ENCODE data around the gene UGT1A6. TPM values are rescaled to one million over a fixed set of nuclear protein-coding genes. Genes with fewer than 3 reads are reported as not detected.

Gene UGT1A6
- total and polyA plus RNA-seq, 10 donors = not detected

DNA sequence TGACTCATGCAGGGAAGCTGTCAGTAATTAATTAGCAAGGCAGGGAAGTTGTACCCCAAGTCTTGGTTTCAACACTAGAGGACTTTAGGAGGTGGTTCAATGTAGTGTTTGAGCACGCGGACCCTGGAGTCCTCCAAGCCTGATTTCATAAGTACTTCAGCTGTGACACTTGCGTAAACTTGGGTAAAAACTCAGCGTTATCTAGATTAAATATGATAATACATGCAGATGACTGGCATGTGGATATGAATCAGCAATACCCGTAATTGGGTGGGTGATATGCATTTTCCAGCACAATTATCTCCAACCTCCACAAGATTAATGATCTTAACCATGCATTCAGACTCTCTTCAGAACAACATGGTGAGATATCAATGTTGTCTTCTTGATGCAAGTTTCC is 5.8 kb upstream of the UGT1A6 start:
- TF ChIP-seq, protein P1, sequence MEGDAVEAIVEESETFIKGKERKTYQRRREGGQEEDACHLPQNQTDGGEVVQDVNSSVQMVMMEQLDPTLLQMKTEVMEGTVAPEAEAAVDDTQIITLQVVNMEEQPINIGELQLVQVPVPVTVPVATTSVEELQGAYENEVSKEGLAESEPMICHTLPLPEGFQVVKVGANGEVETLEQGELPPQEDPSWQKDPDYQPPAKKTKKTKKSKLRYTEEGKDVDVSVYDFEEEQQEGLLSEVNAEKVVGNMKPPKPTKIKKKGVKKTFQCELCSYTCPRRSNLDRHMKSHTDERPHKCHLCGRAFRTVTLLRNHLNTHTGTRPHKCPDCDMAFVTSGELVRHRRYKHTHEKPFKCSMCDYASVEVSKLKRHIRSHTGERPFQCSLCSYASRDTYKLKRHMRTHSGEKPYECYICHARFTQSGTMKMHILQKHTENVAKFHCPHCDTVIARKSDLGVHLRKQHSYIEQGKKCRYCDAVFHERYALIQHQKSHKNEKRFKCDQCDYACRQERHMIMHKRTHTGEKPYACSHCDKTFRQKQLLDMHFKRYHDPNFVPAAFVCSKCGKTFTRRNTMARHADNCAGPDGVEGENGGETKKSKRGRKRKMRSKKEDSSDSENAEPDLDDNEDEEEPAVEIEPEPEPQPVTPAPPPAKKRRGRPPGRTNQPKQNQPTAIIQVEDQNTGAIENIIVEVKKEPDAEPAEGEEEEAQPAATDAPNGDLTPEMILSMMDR (IDR thresholded peaks at IDR 0.05 in 8 of 11, conservative IDR thresholded peaks at IDR 0.05 in 3 of 11) = no peak
- no peak for TF ChIP-seq POLR2A (IDR thresholded peaks at IDR 0.05)
- no peak for TF ChIP-seq POLR2AphosphoS5 (IDR thresholded peaks at IDR 0.05)
- DNase-seq = no peak
- no peaks in the 10 kb centered on the region for H3K36me3 ChIP-seq
- 64 to 85% (median 73%) methylated on average over 5 of the region's 5 CpGs for WGBS, 5 donors
- H3K27ac ChIP-seq = no peak overlapping the region
- intact Hi-C loops (cut with DNase I; ENCODE audit: low total_unique reads) = no loop called here
- no peaks in the 10 kb centered on the region for H3K27me3 ChIP-seq (replicated peaks in 1 of 7)
- no peaks in the 10 kb centered on the region for H3K9me3 ChIP-seq
- H3K4me1 ChIP-seq = no peaks in the 10 kb centered on the region
- no peak overlapping the region for H3K4me3 ChIP-seq

DNA sequence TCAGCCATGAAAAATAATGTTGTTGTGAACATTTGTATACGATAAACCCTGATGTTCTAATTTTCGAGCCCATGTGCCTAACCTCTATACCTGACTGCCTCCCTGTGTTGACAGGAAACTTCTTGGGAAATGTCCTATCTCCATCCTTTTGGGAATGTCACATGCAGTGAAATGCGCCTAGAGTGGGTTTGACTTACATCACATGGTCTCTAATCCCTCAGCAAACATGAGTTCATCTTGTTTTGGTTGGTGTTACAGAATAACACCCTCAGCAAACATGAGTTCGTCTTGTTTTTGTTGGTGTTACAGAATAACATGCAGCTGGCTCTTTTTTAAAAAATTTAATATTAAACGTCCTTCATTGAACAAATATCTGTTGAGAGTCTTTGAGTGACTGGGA is 4.3 kb upstream of the UGT1A6 start:
- no peaks in the 10 kb centered on the region for H3K36me3 ChIP-seq
- TF ChIP-seq POLR2AphosphoS5 (IDR thresholded peaks at IDR 0.05) = no peak
- TF ChIP-seq POLR2A (IDR thresholded peaks at IDR 0.05) = no peak
- H3K27ac ChIP-seq = no peak overlapping the region
- H3K9me3 ChIP-seq = no peaks in the 10 kb centered on the region
- intact Hi-C loops (cut with DNase I; ENCODE audit: low total_unique reads) = no loop called here
- H3K27me3 ChIP-seq (replicated peaks in 1 of 7) = no peaks in the 10 kb centered on the region
- no peaks in the 10 kb centered on the region for H3K4me1 ChIP-seq
- WGBS, 5 donors = 84 to 95% (median 87%) methylated on average over 5 of the region's 5 CpGs
- H3K4me3 ChIP-seq = no peak overlapping the region
- DNase-seq = no peak

DNA sequence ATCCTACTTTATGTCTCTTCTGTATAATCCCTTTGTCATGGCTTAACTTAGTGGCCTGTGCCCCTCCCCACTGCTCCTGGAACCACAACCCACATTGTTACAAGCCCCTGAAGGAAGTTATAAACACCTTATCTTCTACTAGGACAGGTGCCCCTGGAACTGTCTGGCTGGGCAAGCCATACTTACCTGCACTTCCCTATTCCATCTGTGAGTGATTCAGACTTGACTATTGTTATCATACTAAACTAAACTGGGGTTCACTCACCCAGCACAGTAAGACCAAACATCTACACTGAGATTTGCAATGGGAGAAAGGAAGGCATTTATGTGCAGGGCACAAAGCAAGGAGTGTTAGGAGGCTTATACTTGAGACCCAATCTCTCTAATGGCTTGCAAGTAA is 3.7 kb upstream of the UGT1A6 start:
- no peak for DNase-seq
- Histone ChIP-seq H3K36me3 (no peaks in the 10 kb centered on the region), H3K27ac (no peak overlapping the region), H3K27me3 (replicated peaks in 1 of 7) (no peaks in the 10 kb centered on the region), H3K4me3 (no peak overlapping the region), H3K9me3 (no peaks in the 10 kb centered on the region), H3K4me1 (no peaks in the 10 kb centered on the region)
- TF ChIP-seq, protein P1 (IDR thresholded peaks at IDR 0.05 in 8 of 11, conservative IDR thresholded peaks at IDR 0.05 in 3 of 11) = no peak
- TF ChIP-seq POLR2AphosphoS5 (IDR thresholded peaks at IDR 0.05) (no peak), POLR2A (IDR thresholded peaks at IDR 0.05) (no peak)
- intact Hi-C loops (cut with DNase I; ENCODE audit: low total_unique reads) = no loop called here

DNA sequence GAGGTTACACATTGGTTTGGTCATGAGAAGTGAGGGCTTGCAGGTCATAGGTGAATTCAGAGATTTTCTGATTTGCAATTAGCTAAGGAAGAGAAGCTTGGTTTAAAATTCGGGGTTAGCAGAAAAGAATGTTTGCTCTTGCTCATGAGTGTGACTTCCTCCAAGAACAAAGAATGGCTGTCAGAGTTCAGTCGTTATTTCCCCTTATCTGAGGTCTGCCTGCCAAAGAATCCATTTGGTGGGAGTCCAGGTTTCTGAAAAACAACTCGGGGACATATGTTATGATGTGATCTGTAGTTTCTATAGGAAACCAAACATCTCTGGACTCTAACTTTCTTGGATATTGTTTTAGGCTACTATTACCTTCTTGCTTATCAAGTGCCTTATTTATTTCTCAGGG is 3.2 kb upstream of the UGT1A6 start:
- no peaks in the 10 kb centered on the region for H3K4me1 ChIP-seq
- DNase-seq = no peak
- no peaks in the 10 kb centered on the region for H3K9me3 ChIP-seq
- no peaks in the 10 kb centered on the region for H3K27me3 ChIP-seq (replicated peaks in 1 of 7)
- H3K4me3 ChIP-seq = no peak overlapping the region
- no peaks in the 10 kb centered on the region for H3K36me3 ChIP-seq
- TF ChIP-seq POLR2AphosphoS5 (IDR thresholded peaks at IDR 0.05) (no peak), POLR2A (IDR thresholded peaks at IDR 0.05) (no peak)
- TF ChIP-seq, protein P1 (IDR thresholded peaks at IDR 0.05 in 8 of 11, conservative IDR thresholded peaks at IDR 0.05 in 3 of 11) = no peak
- intact Hi-C loops (cut with DNase I; ENCODE audit: low total_unique reads) = no loop called here
- 7 to 12% (median 10%) methylated on average over 3 of the region's 3 CpGs for WGBS, 5 donors
- no peak overlapping the region for H3K27ac ChIP-seq

DNA sequence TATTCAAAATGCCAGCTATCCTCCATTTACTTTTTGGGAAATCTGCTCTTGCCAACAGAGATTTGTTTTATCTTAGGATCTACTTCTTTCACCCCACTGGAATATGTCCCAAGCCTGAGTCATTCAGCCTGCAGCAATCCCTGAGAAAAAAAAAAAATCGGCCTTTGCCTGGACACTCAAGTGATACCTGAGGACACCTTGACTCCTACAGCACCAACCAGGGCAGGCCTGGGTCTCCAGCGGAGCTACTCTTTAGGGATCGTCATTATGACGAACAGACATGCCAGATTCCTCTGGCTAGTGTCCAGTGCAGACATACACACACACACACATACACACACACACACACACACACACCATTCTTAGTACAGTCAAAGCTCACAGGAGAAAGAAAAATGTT is 2.2 kb upstream of the UGT1A6 start:
- no peak overlapping the region for H3K27ac ChIP-seq
- no peak for DNase-seq
- H3K4me3 ChIP-seq = no peak overlapping the region
- TF ChIP-seq POLR2A (IDR thresholded peaks at IDR 0.05) (no peak), POLR2AphosphoS5 (IDR thresholded peaks at IDR 0.05) (no peak)
- TF ChIP-seq, protein P1 (IDR thresholded peaks at IDR 0.05 in 8 of 11, conservative IDR thresholded peaks at IDR 0.05 in 3 of 11) = no peak
- intact Hi-C loops (cut with DNase I; ENCODE audit: low total_unique reads) = no loop called here
- H3K27me3 ChIP-seq (replicated peaks in 1 of 7) = no peaks in the 10 kb centered on the region
- H3K4me1 ChIP-seq = no peaks in the 10 kb centered on the region
- no peaks in the 10 kb centered on the region for H3K9me3 ChIP-seq
- H3K36me3 ChIP-seq = no peaks in the 10 kb centered on the region
- 71 to 94% (median 88%) methylated on average over 4 of the region's 4 CpGs for WGBS, 5 donors

Measured in spleen (tissue), 11 donors.